GM13976 (cell line): ENCODE results near the gene VSIG2.
A peak's percentile ranks its signal among the peaks of the same experiment; 100 is the strongest.

Experiments used
- DNase-seq: peaks from one replicate; pipeline ENCODE4 v3.0.0; 2012; ENCODE audit warnings: low spot score
- CTCF ChIP-seq: IDR thresholded peaks from 2 replicates; pipeline ENCODE4 v1.5.1; 2012; ENCODE audit warnings: borderline replicate concordance, mild to moderate bottlenecking; ENCODE audit not compliant: insufficient read depth; ENCODE audit errors: extremely low read depth, missing control alignments, control extremely low read depth
- in situ Hi-C: fragments of 300-500 bp; cut with MboI; formaldehyde crosslinking; loops from one replicate; pipeline ENCODE4 v1.12.0; 2022; ENCODE audit warnings: low sequenced_read_pairs, mixed read lengths, inconsistent platforms; ENCODE audit not compliant: unreplicated experiment

Gene VSIG2

GRCh38 chr11:124756033-124756752, 4.1 kb upstream of the VSIG2 start:
- in situ Hi-C loops: no loop called here
- DNase-seq: no peak

GRCh38 chr11:124754710-124755109, 2.7 kb upstream of the VSIG2 start:
- DNase-seq: no peak
- in situ Hi-C loops: no loop called here
- no peak for TF ChIP-seq CTCF

More at GRCh38 chr11:124756033-124756752, 4.1 kb upstream of the VSIG2 start:
- no peak for TF ChIP-seq CTCF

GRCh38 chr11:124754309-124754708, 2.3 kb upstream of the VSIG2 start:
- TF ChIP-seq CTCF: no peak
- in situ Hi-C loops: no loop called here
- no peak for DNase-seq

- TF ChIP-seq CTCF: no peak
- in situ Hi-C loops: no loop called here
- DNase-seq: no peak
Measured at GRCh38 chr11:124753624-124754023, 1.6 kb upstream of the VSIG2 start.

- in situ Hi-C loops: no loop called here
- no peak for TF ChIP-seq CTCF
- DNase-seq: peak; percentile 24
Measured at GRCh38 chr11:124753205-124753604, 1.1 kb upstream of the VSIG2 start.

GRCh38 chr11:124752471-124753102, 532 bp upstream of the VSIG2 start:
- TF ChIP-seq CTCF: no peak
- in situ Hi-C loops: no loop called here
- DNase-seq: no peak
